HepG2 (cell line): Measurements from ENCODE around the gene SLX9. TPM values are rescaled to one million over a fixed set of nuclear protein-coding genes. Genes with fewer than 3 reads are reported as not detected.

Experiments
- BCLAF1 ChIP-seq: fragments of 450-650 bp; IDR thresholded peaks from 2 replicates; pipeline ENCODE4 v1.6.1; 2017; ENCODE audit warnings: mild to moderate bottlenecking
- CAMTA2 ChIP-seq: sonication (generic); formaldehyde crosslinking; IDR thresholded peaks from 2 replicates; pipeline ENCODE4 v1.4.0; 2020; ENCODE audit warnings: mild to moderate bottlenecking, missing genetic modification reagents, borderline replicate concordance
- GABPA ChIP-seq, 2 experiments: IDR thresholded peaks; 2 replicates each; pipeline ENCODE4 v1.6.1; 2011 to 2016; ENCODE audit warnings: low read depth in 2 of 2, low read length in 1 of 2, missing biosample characterization in 1 of 2, missing genetic modification characterization in 1 of 2
- KAT8 ChIP-seq: IDR thresholded peaks from 2 replicates; pipeline ENCODE4 v1.6.1; 2016; ENCODE audit warnings: missing genetic modification reagents, missing compliant biosample characterization
- NFAT5 ChIP-seq: sonication (generic); formaldehyde crosslinking; IDR thresholded peaks from 2 replicates; pipeline ENCODE4 v1.4.0; 2020; ENCODE audit warnings: missing genetic modification reagents
- REST ChIP-seq, 2 experiments: IDR thresholded peaks; 2 replicates each; pipeline ENCODE4 v1.6.1; 2011 to 2012; ENCODE audit warnings: low read length in 2 of 2, borderline replicate concordance in 1 of 2, low read depth in 1 of 2, mild to moderate bottlenecking in 1 of 2, moderate library complexity in 1 of 2
- SIX1 ChIP-seq: sonication (generic); formaldehyde crosslinking; IDR thresholded peaks from 2 replicates; pipeline ENCODE4 v1.4.0; 2020; ENCODE audit warnings: missing genetic modification reagents, borderline replicate concordance
- XRCC5 ChIP-seq: fragments of 200-400 bp; formaldehyde crosslinking; optimal IDR thresholded peaks from 2 replicates; pipeline ENCODE3; 2017; ENCODE audit warnings: mild to moderate bottlenecking, low read length
- ZBTB20 ChIP-seq: sonication (generic); formaldehyde crosslinking; IDR thresholded peaks from 2 replicates; pipeline ENCODE4 v1.8.1; 2023; ENCODE audit warnings: missing genetic modification reagents, low read depth, mild to moderate bottlenecking, borderline replicate concordance
- ZNF281 ChIP-seq: sonication (generic); formaldehyde crosslinking; IDR thresholded peaks from 2 replicates; pipeline ENCODE4 v1.4.0; 2020; ENCODE audit warnings: missing genetic modification reagents, borderline replicate concordance
- ZNF670 ChIP-seq: sonication (generic); formaldehyde crosslinking; IDR thresholded peaks from 2 replicates; pipeline ENCODE4 v1.8.0; 2022; ENCODE audit warnings: mild to moderate bottlenecking, missing genetic modification reagents, borderline replicate concordance
- ZNF709 ChIP-seq: sonication (generic); formaldehyde crosslinking; IDR thresholded peaks from 2 replicates; pipeline ENCODE4 v1.5.0; 2020; ENCODE audit warnings: mild to moderate bottlenecking, missing genetic modification reagents
- polyA plus RNA-seq, 8 experiments: library from polyadenylated mRNA; depleted of rRNA in 3 of 8; stranded (reverse) in 7 of 8; unstranded in 1 of 8; fragments of >200 nt; fragmentation: Illumina TruSeq in 4 of 8; extraction: Trizol in 4 of 8; gene quantifications; 2 replicates each; pipeline versions ENCODE4 v1.2.1 to v1.2.3, GENCODE V29; 2011 to 2016; ENCODE audit warnings: low read depth in 4 of 8, missing spikeins in 1 of 8, mixed read lengths in 1 of 8; ENCODE audit not compliant: insufficient read depth in 1 of 8
- total RNA-seq, 5 experiments: library from RNA; depleted of rRNA; stranded (reverse); fragments of >200 nt; fragmentation: Illumina TruSeq; extraction: Trizol; gene quantifications; 2 replicates each; pipeline ENCODE4 v1.2.3, GENCODE V29; 2016; ENCODE audit warnings: low read depth in 1 of 5

Gene SLX9
- total and polyA plus RNA-seq, 2 of the 13 experiments (the other 11 are each of a cell fraction or from before 2014, with no cell fraction given), result 21.0 to 47.1 TPM

GRCh38 chr21:44911384-44912157 is 28.3 kb upstream of the SLX9 start (continued):
- TF ChIP-seq REST (IDR thresholded peaks at IDR 0.05; ENCODE audit: borderline replicate concordance in 1 of 2, low read depth in 1 of 2, low read length in 2 of 2) (no peak), ZNF281 (no peak), ZNF670 (CRISPR knock-in tag) (no peak), KAT8 (peak; percentile 35; the same call in 1 of the 2 replicates), ZBTB20 (CRISPR knock-in tag) (no peak), BCLAF1 (no peak), GABPA (IDR thresholded peaks at IDR 0.05; ENCODE audit: low read depth, low read length) (no peak), GABPA (CRISPR knock-in tag; IDR thresholded peaks at IDR 0.05; ENCODE audit: low read depth) (no peak), CAMTA2 (CRISPR knock-in tag) (no peak), NFAT5 (CRISPR knock-in tag) (no peak), ZNF709 (CRISPR knock-in tag) (peak; percentile 45; the same call in 1 of the 2 replicates), SIX1 (CRISPR knock-in tag) (no peak), XRCC5 (peak; percentile 75)
